HCT116 (cell line): ENCODE data around the gene WWTR1. TPM values are rescaled to one million over a fixed set of nuclear protein-coding genes. Genes with fewer than 3 reads are reported as not detected.

ENCODE experiments used
- ATAC-seq: fragments of 200-7000 bp; cut with Tn5 transposase; 2 replicates; pipeline ENCODE4 v1.9.1; 2020; ENCODE audit warnings: mild to moderate bottlenecking, moderate library complexity
- BruUV-seq: library from RNA; stranded (reverse); fragments of 400-500 nt; replicated peaks from 2 replicates; lab custom pipeline; 2021; lab: Mats Ljungman, UMichigan
- CTCF ChIA-PET: fragments of 300-600 bp; sonication (Branson Sonifier 250); formaldehyde crosslinking; loops from one replicate; lab custom pipeline; 2021; ENCODE audit warnings: antibody characterized with exemption; lab: Charles Lee
- POLR2A ChIA-PET: fragments of 300-600, 350-600 bp; sonication (Branson Sonifier 250); formaldehyde crosslinking; loops from one replicate; lab custom pipeline; 2021; ENCODE audit warnings: antibody characterized with exemption; lab: Charles Lee
- RAD21 ChIA-PET, 2 experiments: fragments of 300-600 bp; sonication (Branson Sonifier 250); formaldehyde crosslinking; loops; one replicate each; lab custom pipeline; 2023; ENCODE audit warnings: low total read pairs in 2 of 2; ENCODE audit not compliant: uncharacterized antibody in 2 of 2, unreplicated experiment in 2 of 2, low non-redundant PET in 1 of 2; lab: Charles Lee
- DNase-seq: peaks from one replicate; pipeline ENCODE4 v3.0.0-alpha.2; 2010; ENCODE audit warnings: low read depth, low spot score
- H2AFZ ChIP-seq: fragments of 200-600 bp; shearing (Covaris generic), sonication (generic); 2 replicates; pipeline ENCODE4 v1.6.1; 2017; ENCODE audit warnings: low read depth, mixed run types, mixed read lengths, antibody characterized with exemption, low read length; ENCODE audit not compliant: poor library complexity, severe bottlenecking
- H3K27ac ChIP-seq: 2 replicates; pipeline ENCODE4 v1.5.1; 2012; ENCODE audit warnings: low read depth, low read length
- H3K27me3 ChIP-seq: fragments of 200-600 bp; sonication (generic); 2 replicates; pipeline ENCODE4 v1.6.1; 2016; ENCODE audit warnings: mixed run types, low read length, mixed read lengths; ENCODE audit not compliant: insufficient read depth
- H3K36me3 ChIP-seq, 2 experiments: fragments of 200-500 bp in 1 of 2; fragments of 200-600 bp in 1 of 2; sonication (Bioruptor generic) in 1 of 2; sonication (generic) in 1 of 2; 2 replicates each; pipeline versions ENCODE4 v1.5.1 to v1.6.1; 2014 to 2016; ENCODE audit warnings: low read length in 2 of 2, inconsistent platforms in 1 of 2, mixed read lengths in 1 of 2, mixed run types in 1 of 2; ENCODE audit not compliant: insufficient read depth in 2 of 2, control insufficient read depth in 1 of 2
- H3K4me1 ChIP-seq, 2 experiments: fragments of 200-600 bp in 1 of 2; sonication (generic) in 1 of 2; 2 replicates each; pipeline versions ENCODE4 v1.5.1 to v1.6.1; 2012 to 2017; ENCODE audit warnings: low read length in 2 of 2, inconsistent platforms in 1 of 2, mild to moderate bottlenecking in 1 of 2, mixed read lengths in 1 of 2, mixed run types in 1 of 2, moderate library complexity in 1 of 2; ENCODE audit not compliant: insufficient read depth in 2 of 2, control insufficient read depth in 1 of 2
- H3K4me2 ChIP-seq: fragments of 200-600 bp; sonication (generic); 2 replicates; pipeline ENCODE4 v1.6.1; 2017; ENCODE audit warnings: mixed run types, low read length, mixed read lengths
- H3K4me3 ChIP-seq, 2 experiments: fragments of 200-600 bp in 1 of 2; sonication (generic) in 1 of 2; replicated peaks in 1 of 2; 2 replicates each; pipeline ENCODE4 v1.5.1; 2011 to 2016; ENCODE audit warnings: low read length in 2 of 2, control low read depth in 1 of 2, low read depth in 1 of 2, mild to moderate bottlenecking in 1 of 2, mixed read lengths in 1 of 2, mixed run types in 1 of 2
- H3K79me2 ChIP-seq: fragments of 200-600 bp; sonication (generic); 2 replicates; pipeline ENCODE4 v1.6.1; 2017; ENCODE audit warnings: mild to moderate bottlenecking, mixed run types, low read length, moderate library complexity, mixed read lengths; ENCODE audit not compliant: insufficient read depth
- H3K9ac ChIP-seq: fragments of 200-600 bp; sonication (generic); 2 replicates; pipeline ENCODE4 v1.6.1; 2016; ENCODE audit warnings: low read length, mixed read lengths
- H3K9me2 ChIP-seq: fragments of 200-600 bp; sonication (generic), shearing (Covaris generic); 2 replicates; pipeline ENCODE4 v1.6.1; 2017; ENCODE audit warnings: mixed run types, mild to moderate bottlenecking, moderate library complexity; ENCODE audit not compliant: insufficient read depth
- H3K9me3 ChIP-seq, 2 experiments: fragments of 200-500 bp in 1 of 2; fragments of 200-600 bp in 1 of 2; sonication (Bioruptor generic) in 1 of 2; sonication (generic) in 1 of 2; 2 replicates each; pipeline ENCODE4 v1.6.1; 2014 to 2017; ENCODE audit warnings: low read length in 2 of 2, mixed read lengths in 2 of 2, inconsistent platforms in 1 of 2, low read depth in 1 of 2, mild to moderate bottlenecking in 1 of 2, mixed run types in 1 of 2, moderate library complexity in 1 of 2; ENCODE audit not compliant: control insufficient read depth in 1 of 2, insufficient read depth in 1 of 2
- H4K20me1 ChIP-seq: fragments of 200-600 bp; sonication (generic), shearing (Covaris generic); 2 replicates; pipeline ENCODE4 v1.6.1; 2017; ENCODE audit warnings: mixed run types, mild to moderate bottlenecking, moderate library complexity; ENCODE audit not compliant: insufficient read depth
- EGR1 ChIP-seq: IDR thresholded peaks from 2 replicates; pipeline ENCODE4 v1.6.1; 2012; ENCODE audit warnings: low read depth
- EZH2phosphoT487 ChIP-seq: fragments of 200-600 bp; IDR thresholded peaks from 2 replicates; pipeline ENCODE4 v1.6.1; 2018; ENCODE audit warnings: antibody characterized with exemption, borderline replicate concordance
- FOSL1 ChIP-seq: IDR thresholded peaks from 2 replicates; pipeline ENCODE4 v1.6.1; 2012; ENCODE audit warnings: low read depth
- POLR2AphosphoS5 ChIP-seq: IDR thresholded peaks from 2 replicates; pipeline ENCODE4 v1.6.1; 2011; ENCODE audit warnings: mild to moderate bottlenecking, low read depth, low read length, moderate library complexity
- RAD21 ChIP-seq: IDR thresholded peaks from 2 replicates; pipeline ENCODE4 v1.6.1; 2012; ENCODE audit warnings: low read depth, mild to moderate bottlenecking
- SIN3A ChIP-seq: IDR thresholded peaks from 2 replicates; pipeline ENCODE4 v1.6.1; 2012; ENCODE audit warnings: low read depth
- SP1 ChIP-seq: IDR thresholded peaks from 2 replicates; pipeline ENCODE4 v1.6.1; 2012; ENCODE audit warnings: low read depth
- TCF7L2 ChIP-seq: IDR thresholded peaks from 2 replicates; pipeline ENCODE4 v1.7.0; 2011; ENCODE audit warnings: borderline replicate concordance, inconsistent platforms; ENCODE audit not compliant: insufficient read depth, insufficient read length; ENCODE audit errors: extremely low read depth
- YY1 ChIP-seq: IDR thresholded peaks from 2 replicates; pipeline ENCODE4 v1.6.1; 2011; ENCODE audit warnings: low read length, low read depth, moderate library complexity, mild to moderate bottlenecking; ENCODE audit not compliant: insufficient replicate concordance; ENCODE audit errors: extremely low read depth
- ZFX ChIP-seq: fragments of 450-650 bp; IDR thresholded peaks from 2 replicates; pipeline ENCODE4 v1.6.1; 2017
- intact Hi-C: fragments of 100-400 bp; cut with micrococcal nuclease; formaldehyde crosslinking; loops from 2 replicates; pipeline ENCODE4 v1.10.0; 2022
- total RNA-seq: library from RNA; stranded (reverse); gene quantifications from one replicate; pipeline ENCODE4 v1.2.1, GENCODE V29; 2021; ENCODE audit not compliant: unreplicated experiment
- TF ChIP-seq, protein P1 (sequence below): IDR thresholded peaks from 2 replicates; pipeline ENCODE4 v1.6.1; 2012
- TF ChIP-seq, protein P2 (sequence below), 3 experiments: fragments of 200-600 bp in 1 of 3; sonication (generic) in 1 of 3; IDR thresholded peaks in 2 of 3; conservative IDR thresholded peaks in 1 of 3; 2 replicates each; pipeline ENCODE4 v1.5.1; 2012 to 2017; ENCODE audit warnings: low read depth in 2 of 3, low read length in 2 of 3, antibody characterized with exemption in 1 of 3, borderline replicate concordance in 1 of 3, control low read depth in 1 of 3, mild to moderate bottlenecking in 1 of 3, mixed read lengths in 1 of 3, mixed run types in 1 of 3, moderate library complexity in 1 of 3; ENCODE audit not compliant: insufficient read depth in 1 of 3
- TF ChIP-seq, protein P3 (sequence below): IDR thresholded peaks from 2 replicates; pipeline ENCODE4 v1.6.1; 2011; ENCODE audit warnings: mild to moderate bottlenecking, low read length, moderate library complexity; ENCODE audit not compliant: insufficient replicate concordance; ENCODE audit errors: extremely low read depth

The WWTR1 gene
- total RNA-seq, 1 experiment from 2014 or later: 46.9 TPM

DNA sequence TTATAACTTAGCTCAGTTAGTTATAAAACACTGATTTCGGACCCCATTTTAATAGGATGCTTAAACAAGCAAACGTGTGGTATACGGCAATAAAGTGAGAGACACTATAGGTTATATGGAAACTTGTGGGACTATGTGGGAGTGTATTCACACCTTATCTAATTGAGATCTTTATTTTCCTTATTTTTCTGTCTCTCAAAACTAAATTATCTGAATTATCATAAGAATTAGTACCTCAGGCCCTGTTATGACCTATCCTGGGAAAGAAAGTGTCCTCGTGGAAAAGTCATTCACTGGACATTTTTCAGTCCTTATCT, 14.4 kb downstream of the WWTR1 start:
- peaks cover 6 to 29% of the 10 kb centered on the region in 2 experiments for H3K4me1 ChIP-seq
- BruUV-seq: no TSS peak

More for the DNA sequence above, 14.4 kb downstream of the WWTR1 start:
- no peaks in the 10 kb centered on the region for H3K27me3 ChIP-seq
- DNase-seq (no peak), ATAC-seq (no peak)
- H3K27ac ChIP-seq: no peak overlapping the region
- ChIA-PET CTCF (no interaction called here), POLR2A (no interaction called here), RAD21 (no interaction called here)
- H3K9ac ChIP-seq: no peak overlapping the region
- H3K36me3 ChIP-seq: 0 out of 4 replicates have a peak, but pooled peaks cover 0 to under 1% of the 10 kb centered on the region in 2 experiments
- TF ChIP-seq, protein P1, sequence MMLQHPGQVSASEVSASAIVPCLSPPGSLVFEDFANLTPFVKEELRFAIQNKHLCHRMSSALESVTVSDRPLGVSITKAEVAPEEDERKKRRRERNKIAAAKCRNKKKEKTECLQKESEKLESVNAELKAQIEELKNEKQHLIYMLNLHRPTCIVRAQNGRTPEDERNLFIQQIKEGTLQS: no peak
- TF ChIP-seq, protein P2, sequence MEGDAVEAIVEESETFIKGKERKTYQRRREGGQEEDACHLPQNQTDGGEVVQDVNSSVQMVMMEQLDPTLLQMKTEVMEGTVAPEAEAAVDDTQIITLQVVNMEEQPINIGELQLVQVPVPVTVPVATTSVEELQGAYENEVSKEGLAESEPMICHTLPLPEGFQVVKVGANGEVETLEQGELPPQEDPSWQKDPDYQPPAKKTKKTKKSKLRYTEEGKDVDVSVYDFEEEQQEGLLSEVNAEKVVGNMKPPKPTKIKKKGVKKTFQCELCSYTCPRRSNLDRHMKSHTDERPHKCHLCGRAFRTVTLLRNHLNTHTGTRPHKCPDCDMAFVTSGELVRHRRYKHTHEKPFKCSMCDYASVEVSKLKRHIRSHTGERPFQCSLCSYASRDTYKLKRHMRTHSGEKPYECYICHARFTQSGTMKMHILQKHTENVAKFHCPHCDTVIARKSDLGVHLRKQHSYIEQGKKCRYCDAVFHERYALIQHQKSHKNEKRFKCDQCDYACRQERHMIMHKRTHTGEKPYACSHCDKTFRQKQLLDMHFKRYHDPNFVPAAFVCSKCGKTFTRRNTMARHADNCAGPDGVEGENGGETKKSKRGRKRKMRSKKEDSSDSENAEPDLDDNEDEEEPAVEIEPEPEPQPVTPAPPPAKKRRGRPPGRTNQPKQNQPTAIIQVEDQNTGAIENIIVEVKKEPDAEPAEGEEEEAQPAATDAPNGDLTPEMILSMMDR (IDR thresholded peaks at IDR 0.05 in 2 of 3, conservative IDR thresholded peaks at IDR 0.05 in 1 of 3; ENCODE audit: borderline replicate concordance in 1 of 3, insufficient read depth in 1 of 3, low read depth in 2 of 3, low read length in 2 of 3): no peak
- TF ChIP-seq, protein P3, sequence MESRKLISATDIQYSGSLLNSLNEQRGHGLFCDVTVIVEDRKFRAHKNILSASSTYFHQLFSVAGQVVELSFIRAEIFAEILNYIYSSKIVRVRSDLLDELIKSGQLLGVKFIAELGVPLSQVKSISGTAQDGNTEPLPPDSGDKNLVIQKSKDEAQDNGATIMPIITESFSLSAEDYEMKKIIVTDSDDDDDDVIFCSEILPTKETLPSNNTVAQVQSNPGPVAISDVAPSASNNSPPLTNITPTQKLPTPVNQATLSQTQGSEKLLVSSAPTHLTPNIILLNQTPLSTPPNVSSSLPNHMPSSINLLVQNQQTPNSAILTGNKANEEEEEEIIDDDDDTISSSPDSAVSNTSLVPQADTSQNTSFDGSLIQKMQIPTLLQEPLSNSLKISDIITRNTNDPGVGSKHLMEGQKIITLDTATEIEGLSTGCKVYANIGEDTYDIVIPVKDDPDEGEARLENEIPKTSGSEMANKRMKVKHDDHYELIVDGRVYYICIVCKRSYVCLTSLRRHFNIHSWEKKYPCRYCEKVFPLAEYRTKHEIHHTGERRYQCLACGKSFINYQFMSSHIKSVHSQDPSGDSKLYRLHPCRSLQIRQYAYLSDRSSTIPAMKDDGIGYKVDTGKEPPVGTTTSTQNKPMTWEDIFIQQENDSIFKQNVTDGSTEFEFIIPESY: no peak
- TF ChIP-seq POLR2AphosphoS5 (no peak), SP1 (no peak), TCF7L2 (no peak), EGR1 (no peak), RAD21 (no peak), ZFX (no peak), EZH2phosphoT487 (no peak), SIN3A (no peak), YY1 (no peak), FOSL1 (no peak)
- H3K4me3 ChIP-seq: no peak overlapping the region
- no peaks in the 10 kb centered on the region for H3K9me3 ChIP-seq
- intact Hi-C loops: no loop called here
- no peak overlapping the region for H3K4me2 ChIP-seq
- H2AFZ ChIP-seq: no peak overlapping the region
- H3K9me2 ChIP-seq: no peaks in the 10 kb centered on the region
- H4K20me1 ChIP-seq: no peaks in the 10 kb centered on the region
- H3K79me2 ChIP-seq: peaks cover 72% of the 10 kb centered on the region
